Activated B cell treated with CpG ODN at 0.5 μM for 24 hours (primary cell): ENCODE data around the gene LRP8. TPM values are rescaled to one million over a fixed set of nuclear protein-coding genes. Genes with fewer than 3 reads are reported as not detected.

Source experiments
- ATAC-seq: fragments of 200-7000 bp; cut with Tn5 transposase; one replicate; pipeline ENCODE4 v1.10.0; 2021; ENCODE audit warnings: low read depth, mild to moderate bottlenecking, moderate library complexity
- CTCF ChIA-PET: fragments of 350-600 bp; sonication (Branson Sonifier 250); formaldehyde crosslinking; loops from one replicate; lab custom pipeline; 2021; ENCODE audit warnings: antibody characterized with exemption; lab: Charles Lee
- POLR2A ChIA-PET: fragments of 350-600 bp; sonication (Branson Sonifier 250); formaldehyde crosslinking; loops from one replicate; lab custom pipeline; 2021; ENCODE audit warnings: antibody characterized with exemption; lab: Charles Lee
- DNase-seq: peaks from one replicate; pipeline ENCODE4 v3.0.0; 2022
- H3K27ac Mint-ChIP-seq: one replicate; pipeline ENCODE4 v1.8.0; 2020; ENCODE audit warnings: mixed read lengths
- H3K27me3 Mint-ChIP-seq: one replicate; pipeline ENCODE4 v1.8.0; 2021; ENCODE audit warnings: mixed read lengths
- H3K36me3 Mint-ChIP-seq: one replicate; pipeline ENCODE4 v1.8.0; 2021; ENCODE audit warnings: low read depth, mixed read lengths
- H3K4me1 Mint-ChIP-seq: one replicate; pipeline ENCODE4 v1.8.0; 2021; ENCODE audit warnings: mixed read lengths
- H3K4me3 Mint-ChIP-seq: one replicate; pipeline ENCODE4 v1.8.0; 2020; ENCODE audit warnings: mild to moderate bottlenecking, mixed read lengths
- H3K9me3 Mint-ChIP-seq: one replicate; pipeline ENCODE4 v1.8.0; 2020; ENCODE audit warnings: mixed read lengths
- intact Hi-C: fragments of 100-400 bp; cut with micrococcal nuclease; formaldehyde crosslinking; loops from one replicate; pipeline ENCODE4 v1.15.1; 2024
- total RNA-seq: library from RNA; stranded (reverse); gene quantifications from 2 replicates; pipeline ENCODE4 v1.2.3, GENCODE V29; 2022
- TF ChIP-seq, protein P1 (sequence below): fragments of 200-600 bp; IDR thresholded peaks from one replicate; pipeline ENCODE4 v1.8.0; 2022; ENCODE audit warnings: antibody characterized with exemption, mild to moderate bottlenecking

The LRP8 gene
- total RNA-seq, 1 donor from 2014 or later, result 40.6 TPM

- no peaks in the 10 kb centered on the region for H3K9me3 Mint-ChIP-seq
- H3K4me1 Mint-ChIP-seq, result no peaks in the 10 kb centered on the region
- H3K36me3 Mint-ChIP-seq, result peaks cover 5% of the 10 kb centered on the region
- no peaks in the 10 kb centered on the region for H3K27me3 Mint-ChIP-seq
- ATAC-seq, result no peak
- CTCF ChIA-PET, result interaction anchor here (1.1 to 8.5 kb wide), 3 partner anchors 8 to 111 kb away, joined by 3 to 214 read pairs (median 3); no protein-coding TSS in a partner anchor
- DNase-seq, result no peak
- no peak overlapping the region for H3K27ac Mint-ChIP-seq
- H3K4me3 Mint-ChIP-seq, result no peak overlapping the region
- intact Hi-C loops, result no loop called here
- POLR2A ChIA-PET, result no interaction called here
- TF ChIP-seq, protein P1, sequence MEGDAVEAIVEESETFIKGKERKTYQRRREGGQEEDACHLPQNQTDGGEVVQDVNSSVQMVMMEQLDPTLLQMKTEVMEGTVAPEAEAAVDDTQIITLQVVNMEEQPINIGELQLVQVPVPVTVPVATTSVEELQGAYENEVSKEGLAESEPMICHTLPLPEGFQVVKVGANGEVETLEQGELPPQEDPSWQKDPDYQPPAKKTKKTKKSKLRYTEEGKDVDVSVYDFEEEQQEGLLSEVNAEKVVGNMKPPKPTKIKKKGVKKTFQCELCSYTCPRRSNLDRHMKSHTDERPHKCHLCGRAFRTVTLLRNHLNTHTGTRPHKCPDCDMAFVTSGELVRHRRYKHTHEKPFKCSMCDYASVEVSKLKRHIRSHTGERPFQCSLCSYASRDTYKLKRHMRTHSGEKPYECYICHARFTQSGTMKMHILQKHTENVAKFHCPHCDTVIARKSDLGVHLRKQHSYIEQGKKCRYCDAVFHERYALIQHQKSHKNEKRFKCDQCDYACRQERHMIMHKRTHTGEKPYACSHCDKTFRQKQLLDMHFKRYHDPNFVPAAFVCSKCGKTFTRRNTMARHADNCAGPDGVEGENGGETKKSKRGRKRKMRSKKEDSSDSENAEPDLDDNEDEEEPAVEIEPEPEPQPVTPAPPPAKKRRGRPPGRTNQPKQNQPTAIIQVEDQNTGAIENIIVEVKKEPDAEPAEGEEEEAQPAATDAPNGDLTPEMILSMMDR, result no peak
These were observed 47.4 kb downstream of the LRP8 start for GRCh38 chr1:53280496-53280895.

DNA sequence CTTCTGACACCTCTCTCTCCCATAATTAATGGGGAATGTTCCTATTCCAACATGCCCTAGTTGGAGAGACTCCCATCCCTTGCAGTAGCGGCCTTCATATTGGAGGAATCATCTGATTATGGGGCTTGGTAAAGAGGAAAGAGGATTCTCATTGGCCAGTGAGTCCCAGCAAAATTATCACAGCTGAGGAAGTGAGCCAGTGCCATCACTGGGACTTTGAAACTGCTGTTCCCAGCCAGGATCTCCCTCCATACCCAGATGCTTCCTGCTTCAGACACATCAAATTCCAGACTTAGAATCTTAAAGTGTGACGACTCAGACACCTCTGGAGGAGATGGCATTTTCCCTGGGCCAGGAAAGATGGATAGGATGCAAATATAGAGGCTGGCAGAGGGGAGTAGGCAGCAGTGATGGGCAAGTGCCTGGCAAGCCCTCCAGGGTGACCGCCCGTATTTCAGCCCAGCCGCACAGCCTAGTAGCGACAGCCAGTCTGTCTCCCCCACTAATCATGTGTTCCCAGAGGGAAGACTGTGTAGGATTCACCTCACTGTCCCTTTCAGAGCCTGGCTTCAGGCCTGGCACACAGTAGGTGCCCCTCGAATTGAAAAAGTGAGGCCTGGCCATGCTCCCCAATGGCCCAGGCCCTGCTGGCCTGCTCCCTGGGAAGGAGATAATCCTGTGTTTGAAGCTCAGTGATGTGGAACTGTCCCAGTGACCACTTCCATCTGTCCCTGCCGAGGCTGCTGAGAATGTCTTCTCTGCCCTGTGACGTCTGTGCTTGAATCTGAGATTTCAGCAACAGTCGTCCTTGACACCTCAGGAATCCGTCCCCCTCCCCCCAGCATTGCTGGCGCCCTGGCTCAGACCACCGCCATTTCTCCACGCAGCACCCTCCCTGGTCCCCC, 48.3 kb downstream of the LRP8 start:
- TF ChIP-seq, protein P1, result no peak
- Mint-ChIP-seq H3K27ac (no peak overlapping the region), H3K36me3 (peaks cover 7% of the 10 kb centered on the region), H3K4me1 (no peaks in the 10 kb centered on the region), H3K9me3 (no peaks in the 10 kb centered on the region), H3K27me3 (no peaks in the 10 kb centered on the region), H3K4me3 (no peak overlapping the region)
- ATAC-seq, result no peak
- no peak for DNase-seq
- POLR2A ChIA-PET, result interaction anchor here (1.3 to 1.5 kb wide), 2 partner anchors 47 to 88 kb away, joined by 5 to 9 read pairs; no protein-coding TSS in a partner anchor
- CTCF ChIA-PET, result interaction anchor here (0.7 to 8.5 kb wide), 6 partner anchors 13 to 581 kb away, joined by 3 to 214 read pairs (median 4); no protein-coding TSS in a partner anchor
- intact Hi-C loops, result loop anchor here (5.0 kb wide), 1 partner anchor 193 kb away; no protein-coding TSS in a partner anchor

DNA sequence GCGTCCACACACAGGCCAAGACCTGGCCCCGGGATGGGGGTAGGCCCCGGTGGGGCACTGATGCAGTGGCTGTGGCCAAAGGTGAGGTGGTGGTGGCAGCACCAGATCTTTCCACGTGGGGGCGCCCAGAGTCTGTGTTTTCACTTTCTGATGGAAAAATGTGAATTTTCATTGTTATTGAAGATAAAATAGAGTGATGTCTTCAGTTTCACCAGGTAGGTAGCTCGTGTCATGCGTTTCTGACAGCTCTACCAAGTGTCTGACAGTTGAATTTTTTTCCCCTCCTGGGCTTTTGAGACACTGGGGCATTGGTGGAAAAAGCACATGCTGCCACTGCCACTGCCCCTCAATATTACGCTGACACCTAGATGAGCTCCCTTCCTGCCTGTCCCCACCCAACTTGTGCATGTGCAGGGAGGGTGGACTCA, 49.6 kb downstream of the LRP8 start:
- no peaks in the 10 kb centered on the region for H3K4me1 Mint-ChIP-seq
- H3K27ac Mint-ChIP-seq, result no peak overlapping the region
- POLR2A ChIA-PET, result interaction anchor here (0.7 to 1.5 kb wide), 6 partner anchors 43 to 1129 kb away, joined by 3 to 10 read pairs (median 4); no protein-coding TSS in a partner anchor
- DNase-seq (peak; percentile 64), ATAC-seq (peak; percentile 87)
- TF ChIP-seq, protein P1, result peak; percentile 73
- H3K36me3 Mint-ChIP-seq, result peaks cover 12% of the 10 kb centered on the region
- no peaks in the 10 kb centered on the region for H3K27me3 Mint-ChIP-seq
- intact Hi-C loops, result loop anchor here (1.0 to 5.0 kb wide), 4 partner anchors 48 to 476 kb away; no protein-coding TSS in a partner anchor
- no peaks in the 10 kb centered on the region for H3K9me3 Mint-ChIP-seq
- CTCF ChIA-PET, result interaction anchor here (0.6 to 8.5 kb wide), 17 partner anchors 10 to 1436 kb away, joined by 3 to 214 read pairs (median 3); no protein-coding TSS in a partner anchor
- H3K4me3 Mint-ChIP-seq, result no peak overlapping the region

GRCh38 chr1:53277326-53277725, 50.5 kb downstream of the LRP8 start:
- DNase-seq (no peak), ATAC-seq (no peak)
- POLR2A ChIA-PET, result no interaction called here
- intact Hi-C loops, result loop anchor here (5.0 kb wide), 1 partner anchor 195 kb away; no protein-coding TSS in a partner anchor
- TF ChIP-seq, protein P1, result no peak
- H3K9me3 Mint-ChIP-seq, result no peaks in the 10 kb centered on the region
- peaks cover 12% of the 10 kb centered on the region for H3K36me3 Mint-ChIP-seq
- H3K27ac Mint-ChIP-seq, result no peak overlapping the region
- CTCF ChIA-PET, result interaction anchor here (1.1 to 8.5 kb wide), 4 partner anchors 17 to 187 kb away, joined by 3 to 214 read pairs (median 9); no protein-coding TSS in a partner anchor
- no peaks in the 10 kb centered on the region for H3K4me1 Mint-ChIP-seq
- H3K4me3 Mint-ChIP-seq, result no peak overlapping the region
- H3K27me3 Mint-ChIP-seq, result no peaks in the 10 kb centered on the region
